SK-N-MC (cell line): ENCODE data around the gene FBLN1.
"Not testable (repeated sequence)": the region's sequence is repeated elsewhere in the genome, so short reads cannot be mapped to it uniquely, and the experiment has no call there.

Experiments
- EZH2 ChIP-seq: fragments of 200-600 bp; sonication (generic); IDR thresholded peaks from one replicate; pipeline ENCODE4 v1.6.1; 2017; ENCODE audit warnings: antibody characterized with exemption
- POLR2AphosphoS5 ChIP-seq: IDR thresholded peaks from 2 replicates; pipeline ENCODE4 v1.6.1; 2012; ENCODE audit warnings: mild to moderate bottlenecking, low read depth, low read length, borderline replicate concordance

GRCh38 chr22:45623464-45624145 lies 120.9 kb downstream of the FBLN1 start:
- not testable (repeated sequence) for TF ChIP-seq EZH2, POLR2AphosphoS5
